ENCODE data around the gene FOXP1. TPM values are rescaled to one million over a fixed set of nuclear protein-coding genes. Genes with fewer than 3 reads are reported as not detected.

FOXP1 gene
- total and polyA plus RNA-seq, 2 of the 8 experiments (the other 6 are each of a cell fraction or from before 2014, with no cell fraction given) = 13.9 to 25.4 TPM

- H3K23me2 ChIP-seq (ENCODE audit: low read depth, low read length) = no peaks in the 10 kb centered on the region
- no peaks in the 10 kb centered on the region for H3K79me1 ChIP-seq (ENCODE audit: low read depth, low read length)
- H3K9ac ChIP-seq (replicated peaks in 1 of 4; ENCODE audit: extremely low read depth in 1 of 4, low read depth in 3 of 4, low read length in 3 of 4) = no peak overlapping the region
- no peak overlapping the region for H3K23ac ChIP-seq (ENCODE audit: insufficient read length)
- H4K91ac ChIP-seq (replicated peaks; ENCODE audit: insufficient read length, low read length) = no peak overlapping the region
- no peak overlapping the region for H2AK5ac ChIP-seq (ENCODE audit: low read depth, low read length)
- TF ChIP-seq BRCA1 (IDR thresholded peaks at IDR 0.05; ENCODE audit: low read depth, low read length) (no peak), HDAC2 (IDR thresholded peaks at IDR 0.05; ENCODE audit: borderline replicate concordance in 1 of 2, low read depth in 2 of 2, low read length in 2 of 2) (no peak), SP2 (IDR thresholded peaks at IDR 0.05; ENCODE audit: low read length) (no peak), TCF12 (IDR thresholded peaks at IDR 0.05; ENCODE audit: low read depth, low read length) (no peak)
- no peak overlapping the region for H3K56ac ChIP-seq (replicated peaks; ENCODE audit: insufficient read length, low read depth, low read length)
- H3K36me3 ChIP-seq (ENCODE audit: control insufficient read depth in 2 of 4, insufficient read depth in 4 of 4, low read length in 3 of 4) = peaks cover 0 to 19% (median 10%) of the 10 kb centered on the region in 4 experiments; a peak in 6 of 8 replicates
- H2BK5ac ChIP-seq (ENCODE audit: low read depth, low read length) = no peak overlapping the region
- ChIA-PET CTCF (ENCODE audit: partially characterized antibody) (interaction anchor here (0.6 to 2.3 kb wide), 3 partner anchors 16 to 1244 kb away, joined by 3 to 11 read pairs (median 4); no protein-coding TSS in a partner anchor), POLR2A (ENCODE audit: partially characterized antibody) (no interaction called here)
- H2BK12ac ChIP-seq (ENCODE audit: low read depth, low read length) = no peak overlapping the region
- H3K4ac ChIP-seq (replicated peaks; ENCODE audit: insufficient read length, low read depth, low read length) = no peak overlapping the region
- no peak overlapping the region for H2BK120ac ChIP-seq (replicated peaks; ENCODE audit: low read depth, low read length)
- H3K14ac ChIP-seq (ENCODE audit: insufficient read length) = no peak overlapping the region
- no peak overlapping the region for H3K18ac ChIP-seq (ENCODE audit: extremely low read depth, low read length)
- DNase-seq (ENCODE audit: low read depth in 1 of 2, low spot score in 2 of 2) (no peak), FAIRE-seq (no peak)
- H4K5ac ChIP-seq (ENCODE audit: insufficient read length, low read depth, low read length) = no peak overlapping the region
- H3K27me3 ChIP-seq (replicated peaks in 1 of 4; ENCODE audit: control insufficient read depth in 3 of 4, extremely low read depth in 1 of 4, insufficient read depth in 3 of 4, low read length in 3 of 4) = no peaks in the 10 kb centered on the region; a peak in 1 of 7 replicates
- H3K4me3 ChIP-seq (ENCODE audit: extremely low read depth in 1 of 4, insufficient read depth in 2 of 4, low read depth in 3 of 4, low read length in 4 of 4) = no peak overlapping the region
- no peaks in the 10 kb centered on the region for H4K20me1 ChIP-seq (replicated peaks in 1 of 2; ENCODE audit: control insufficient read depth in 1 of 2, insufficient read depth in 2 of 2, low read length in 2 of 2)
- no peaks in the 10 kb centered on the region for H3K4me1 ChIP-seq (replicated peaks in 1 of 4; ENCODE audit: control insufficient read depth in 3 of 4, insufficient read depth in 4 of 4, low read length in 3 of 4)
- no peak overlapping the region for H3K4me2 ChIP-seq (ENCODE audit: insufficient read depth in 1 of 2, low read depth in 2 of 2, low read length in 2 of 2)
- 96% methylated on average over 6 of the region's 6 CpGs; no CpG with 5 or more reads in 1 of the 2 experiments for WGBS, 2 experiments (ENCODE audit: extremely low coverage in 1 of 2, insufficient coverage in 1 of 2, insufficient read length in 1 of 2, insufficient replicate concordance in 2 of 2, low coverage in 1 of 2, low lambda C conversion rate in 2 of 2, missing lambda C conversion rate in 1 of 2)
- H4K8ac ChIP-seq (ENCODE audit: extremely low read depth, insufficient read depth, low read length) = no peak overlapping the region
- no peaks in the 10 kb centered on the region for H3K79me2 ChIP-seq (ENCODE audit: control insufficient read depth in 1 of 2, insufficient read depth in 2 of 2, low read length in 2 of 2)
- H3K9me3 ChIP-seq (ENCODE audit: insufficient read depth in 2 of 2, low read depth in 1 of 2, low read length in 1 of 2) = no peaks in the 10 kb centered on the region
- no peak overlapping the region for H2BK15ac ChIP-seq (ENCODE audit: low read length)
- no peak overlapping the region for H2BK20ac ChIP-seq (ENCODE audit: low read length)
- no peak overlapping the region for H2AFZ ChIP-seq (ENCODE audit: low read length)
- H3K27ac ChIP-seq (ENCODE audit: low read depth, low read length) = no peak overlapping the region
These were observed 544.2 kb downstream of the FOXP1 start for GRCh38 chr3:71039332-71039731.

Data from H1 (cell line).